AG09319 (cell line): ENCODE data around the gene ABHD12B.

ENCODE experiments used
- DNase-seq: peaks from one replicate; pipeline ENCODE4 v3.0.0-alpha.2; 2010; ENCODE audit warnings: low read depth; ENCODE audit errors: extremely low read depth
- CTCF ChIP-seq: IDR thresholded peaks from 2 replicates; pipeline ENCODE4 v1.5.1; 2011; ENCODE audit warnings: low read depth, mild to moderate bottlenecking, inconsistent platforms, low read length, moderate library complexity

Gene ABHD12B

DNA sequence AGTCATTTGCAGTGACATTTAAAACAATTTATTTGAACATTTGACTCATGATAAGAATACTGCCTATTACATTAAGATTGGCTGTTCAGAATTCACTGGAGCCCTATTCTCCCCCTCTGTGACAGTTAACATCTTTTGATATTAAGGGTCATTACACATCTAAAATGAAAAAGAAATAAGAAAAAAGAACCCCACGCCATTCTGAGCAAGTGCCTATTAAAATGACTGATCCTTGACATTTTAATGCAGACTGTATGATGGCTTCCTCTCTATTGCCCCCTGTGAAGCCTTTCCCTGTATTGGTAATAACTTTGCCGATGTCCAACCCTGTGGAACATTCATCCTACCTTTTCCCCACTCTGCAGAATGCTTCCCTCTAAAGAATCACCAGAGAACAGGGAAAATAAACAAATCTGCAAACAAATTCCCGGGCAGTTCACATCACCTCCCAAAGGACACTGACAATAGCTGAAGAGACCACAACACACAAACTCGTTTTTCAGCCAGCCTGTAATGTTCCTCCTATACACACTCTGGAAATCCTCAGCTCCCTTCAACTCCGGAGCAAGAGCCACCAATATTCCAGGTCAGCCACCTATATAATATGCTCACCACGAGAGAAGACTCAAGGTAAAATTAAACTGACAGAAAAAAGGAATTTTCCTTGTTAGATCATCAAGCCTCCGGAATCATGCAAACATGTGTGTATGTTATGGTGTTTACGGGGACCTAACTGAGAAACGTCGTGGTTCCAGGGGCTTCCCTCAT lies 42.9 kb upstream of the ABHD12B start:
- no peak for TF ChIP-seq CTCF
- DNase-seq, result no peak

DNA sequence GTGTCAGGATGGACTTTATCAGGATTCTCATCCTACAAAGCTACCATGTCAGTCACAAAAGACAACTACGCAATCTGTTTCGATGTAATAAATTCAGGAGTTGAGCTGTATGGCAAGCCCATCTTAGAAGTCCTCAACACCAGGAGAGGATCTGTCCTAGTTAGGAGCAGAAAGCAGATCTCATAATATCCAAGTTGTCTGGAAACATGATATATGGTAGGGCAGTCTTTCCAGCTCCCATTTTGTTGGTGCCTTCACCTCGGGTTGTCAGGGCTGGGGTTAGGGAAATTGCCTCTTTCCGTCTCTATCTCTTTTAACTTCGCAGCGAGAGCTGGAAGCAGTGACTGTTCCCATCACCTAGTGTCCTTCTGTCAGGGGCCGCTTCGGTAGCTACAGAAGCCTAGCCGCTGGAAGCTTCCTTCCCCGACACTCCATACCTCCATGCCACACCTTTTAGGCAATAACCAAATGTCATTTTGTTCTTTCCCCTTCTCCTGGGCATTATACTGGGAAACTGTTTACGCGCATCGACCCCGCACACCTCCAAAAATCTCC lies 42.3 kb upstream of the ABHD12B start:
- no peak for DNase-seq
- TF ChIP-seq CTCF, result no peak

DNA sequence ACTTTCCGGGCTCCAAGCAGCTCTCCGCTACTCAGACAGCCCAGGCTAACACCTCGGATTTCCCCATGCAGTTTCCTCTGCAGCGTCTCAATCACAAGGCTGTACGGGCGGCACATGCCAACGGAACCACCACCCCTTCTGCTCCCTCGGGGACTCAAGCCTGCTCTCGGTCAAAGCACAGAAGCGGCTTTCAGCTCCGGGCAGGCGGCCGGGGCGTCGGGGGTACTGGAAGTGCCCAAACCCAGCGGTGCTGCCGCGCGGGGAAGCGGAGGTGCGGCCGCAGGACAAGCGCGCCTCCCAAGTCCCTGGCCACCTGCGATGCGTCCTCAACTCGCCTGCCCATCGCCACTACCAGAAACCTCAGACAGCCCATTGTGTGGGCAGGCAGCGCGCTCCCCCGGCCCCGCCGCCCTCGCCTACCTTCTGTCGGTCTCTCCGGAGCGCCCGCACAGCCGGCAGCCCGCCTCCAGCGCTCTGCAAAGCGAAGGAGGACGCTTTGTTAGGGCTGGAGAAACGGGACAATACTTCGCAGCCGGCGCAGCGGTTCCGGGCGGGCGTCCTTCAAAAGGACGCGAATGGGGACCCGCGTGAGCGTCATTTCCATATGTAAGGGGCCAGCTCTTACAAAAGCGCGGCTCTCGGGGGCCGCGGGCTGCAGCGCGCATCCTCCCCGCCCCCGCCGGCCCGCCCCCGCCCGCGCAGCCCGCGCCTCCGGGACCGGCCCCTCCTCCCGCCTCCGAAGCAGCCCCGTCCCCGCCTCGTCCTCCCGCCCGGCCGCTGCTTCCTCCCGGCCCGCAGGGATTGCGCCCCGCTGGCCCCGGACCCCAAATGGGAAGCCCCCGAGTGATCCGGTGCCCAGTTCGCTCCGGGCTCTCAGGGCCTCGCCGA lies 41.6 kb upstream of the ABHD12B start:
- no peak for TF ChIP-seq CTCF
- no peak for DNase-seq

DNA sequence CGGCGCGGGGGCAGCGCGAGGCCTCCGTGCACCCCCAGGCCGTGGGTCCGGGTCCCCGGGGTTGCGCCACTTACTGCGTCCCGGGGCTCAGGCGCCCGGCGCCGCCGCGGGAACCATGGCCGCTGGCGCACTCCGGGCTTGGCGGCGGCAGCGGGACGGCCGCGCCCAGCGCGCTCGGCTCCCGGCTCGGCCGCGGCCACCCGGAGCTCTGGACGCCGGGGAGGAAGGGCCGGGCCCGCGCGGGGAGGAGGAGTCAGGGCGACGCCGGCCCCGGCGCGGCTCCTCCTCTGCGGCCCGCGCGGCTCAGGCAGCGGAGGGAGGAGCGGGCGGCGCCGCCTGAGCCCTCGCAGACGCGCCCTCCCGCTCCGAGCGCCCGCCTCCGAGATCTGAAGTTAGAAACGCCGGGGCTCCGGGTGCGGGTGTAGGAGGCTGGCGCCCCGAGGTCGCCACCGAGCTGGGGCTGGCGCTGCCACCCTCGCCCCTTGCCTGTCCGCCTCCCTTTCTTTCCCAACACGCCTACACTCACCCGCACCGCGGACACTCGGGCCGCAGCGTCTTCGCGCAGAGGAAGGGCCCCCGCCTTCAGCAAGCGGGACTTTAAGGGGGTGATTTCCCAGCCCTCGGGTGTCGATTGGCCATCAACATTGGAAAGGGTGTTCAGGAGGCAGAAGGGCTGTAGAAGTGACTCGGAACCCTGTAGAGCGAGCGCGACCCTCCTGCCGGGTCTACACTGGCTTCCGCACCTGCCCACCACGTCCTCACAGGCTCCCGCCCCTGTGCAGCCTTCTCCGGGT lies 40.7 kb upstream of the ABHD12B start, which contains the start of gene NIN:
Gene NIN, minus strand, starts transcription at position 231 of the 794 bp plus-strand sequence. CDS start 9,106 bp downstream, outside the sequence.
- peak; percentile 52 for DNase-seq

GRCh38 chr14:50831726-50832168 lies 40.1 kb upstream of the ABHD12B start:
- no peak for TF ChIP-seq CTCF
- DNase-seq, result no peak

More for the DNA sequence above, 40.7 kb upstream of the ABHD12B start, which contains the start of gene NIN:
- TF ChIP-seq CTCF, result no peak

DNA sequence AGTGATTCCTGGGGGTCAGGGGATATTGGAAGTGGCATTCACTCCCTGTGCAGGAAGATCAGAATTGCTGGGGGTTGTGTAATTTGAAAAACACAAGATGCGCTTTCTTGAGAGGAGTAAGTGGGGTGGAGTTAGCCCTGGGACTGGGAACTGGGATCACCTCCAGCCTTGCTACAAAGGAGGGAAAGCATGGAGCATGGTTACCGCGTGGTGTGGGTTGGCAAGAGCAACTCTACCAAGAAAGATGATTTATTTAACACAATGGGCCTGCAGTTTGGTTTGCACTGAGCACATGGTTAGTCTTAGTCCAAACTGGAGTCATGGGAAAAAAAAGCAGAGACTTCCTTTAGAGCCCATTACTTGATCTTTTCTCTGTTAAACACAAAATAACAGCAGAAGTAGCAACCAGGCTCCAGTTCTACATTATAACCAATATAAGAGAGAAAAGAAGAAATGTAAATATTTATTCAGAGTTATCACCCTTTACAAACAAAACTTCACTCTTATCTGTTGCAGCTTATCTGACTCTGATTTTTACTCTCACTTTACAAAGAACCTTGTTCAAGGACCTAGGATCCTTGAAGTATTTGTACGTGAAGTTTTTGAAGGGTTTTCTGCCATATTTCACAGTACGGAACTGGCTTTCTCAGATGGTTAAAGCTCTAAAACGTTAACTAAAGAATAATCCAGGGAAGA lies 38.8 kb upstream of the ABHD12B start:
- TF ChIP-seq CTCF, result no peak
- no peak for DNase-seq
